Endothelial cell of umbilical vein (primary cell): ENCODE data around the gene SIM2. TPM values are rescaled to one million over a fixed set of nuclear protein-coding genes. Genes with fewer than 3 reads are reported as not detected.

Experiments used
- BruUV-seq: library from RNA; stranded (reverse); fragments of 400-500 nt; replicated peaks from 2 replicates; lab custom pipeline; 2021; lab: Mats Ljungman, UMichigan
- CTCF ChIA-PET: fragments of 300-600, 350-600 bp; sonication (Branson Sonifier 250); formaldehyde crosslinking; loops from one replicate; lab custom pipeline; 2021; ENCODE audit warnings: antibody characterized with exemption, inconsistent platforms; lab: Charles Lee
- POLR2A ChIA-PET: fragments of 300-600, 350-600 bp; sonication (Branson Sonifier 250); formaldehyde crosslinking; loops from one replicate; lab custom pipeline; 2021; ENCODE audit warnings: antibody characterized with exemption, inconsistent platforms; lab: Charles Lee
- DNase-seq: peaks from one replicate; pipeline ENCODE4 v3.0.0-alpha.2; 2011; ENCODE audit warnings: low read depth, low spot score
- FAIRE-seq: peaks from 2 replicates; lab custom pipeline; 2011; peaks lifted over from hg19 to GRCh38; lab: Jason Lieb, UNC
- H2AFZ ChIP-seq: 2 replicates; pipeline ENCODE4 v1.6.0; 2012; ENCODE audit warnings: low read depth, low read length, control low read depth, inconsistent platforms
- H3K27ac ChIP-seq: 2 replicates; pipeline ENCODE4 v1.5.1; 2011; ENCODE audit warnings: low read depth, mild to moderate bottlenecking, control low read depth, low read length, moderate library complexity; ENCODE audit not compliant: insufficient read depth
- H3K27me3 ChIP-seq, 2 experiments: 2 replicates each; pipeline versions ENCODE4 v1.6.0 to v1.6.1; 2011; ENCODE audit warnings: low read length in 2 of 2, mixed read lengths in 1 of 2; ENCODE audit not compliant: control insufficient read depth in 2 of 2, insufficient read depth in 2 of 2
- H3K36me3 ChIP-seq, 2 experiments: 2 replicates in 1 of 2; 3 replicates in 1 of 2; pipeline ENCODE4 v1.5.1; 2011; ENCODE audit warnings: low read length in 2 of 2, mild to moderate bottlenecking in 1 of 2, moderate library complexity in 1 of 2; ENCODE audit not compliant: control insufficient read depth in 2 of 2, insufficient read depth in 2 of 2; ENCODE audit errors: extremely low read depth in 1 of 2
- H3K4me1 ChIP-seq: 3 replicates; pipeline ENCODE4 v1.5.1; 2011; ENCODE audit warnings: mild to moderate bottlenecking, low read length; ENCODE audit not compliant: control insufficient read depth, insufficient read depth; ENCODE audit errors: extremely low read depth
- H3K4me2 ChIP-seq: 2 replicates; pipeline ENCODE4 v1.6.1; 2011; ENCODE audit warnings: low read length, control low read depth, mixed read lengths; ENCODE audit not compliant: insufficient read depth
- H3K4me3 ChIP-seq, 3 experiments: fragments of 200-600 bp in 1 of 3; sonication (generic), shearing (Covaris generic) in 1 of 3; replicated peaks in 1 of 3; 2 replicates each; pipeline ENCODE4 v1.5.1; 2011 to 2016; ENCODE audit warnings: control low read depth in 3 of 3, low read length in 3 of 3, mild to moderate bottlenecking in 2 of 3, inconsistent platforms in 1 of 3, low read depth in 1 of 3, moderate library complexity in 1 of 3; ENCODE audit not compliant: insufficient read depth in 1 of 3
- H3K79me2 ChIP-seq: 2 replicates; pipeline ENCODE4 v1.6.0; 2012; ENCODE audit warnings: low read length, inconsistent platforms; ENCODE audit not compliant: control insufficient read depth, insufficient read depth
- H3K9ac ChIP-seq: replicated peaks from 2 replicates; pipeline ENCODE3; 2011; ENCODE audit warnings: low read length, control low read depth; ENCODE audit not compliant: insufficient read depth; ENCODE audit errors: extremely low read depth
- H3K9me1 ChIP-seq: replicated peaks from 3 replicates; pipeline ENCODE4 v1.6.0; 2011; ENCODE audit warnings: mild to moderate bottlenecking, low read length; ENCODE audit not compliant: control insufficient read depth, insufficient read depth; ENCODE audit errors: extremely low read depth
- H3K9me3 ChIP-seq: replicated peaks from 2 replicates; pipeline ENCODE4 v1.5.1; 2012; ENCODE audit warnings: low read length, inconsistent platforms; ENCODE audit not compliant: control insufficient read depth, insufficient read depth
- H4K20me1 ChIP-seq: replicated peaks from 2 replicates; pipeline ENCODE3; 2011; ENCODE audit warnings: mild to moderate bottlenecking, low read length; ENCODE audit not compliant: control insufficient read depth, insufficient read depth; ENCODE audit errors: extremely low read depth
- CTCF ChIP-seq, 2 donors: IDR thresholded peaks; 1 replicate in 1 of 2; 2 replicates in 1 of 2; pipeline ENCODE4 v1.5.1; 2011; ENCODE audit warnings: low read length in 2 of 2, mild to moderate bottlenecking in 2 of 2, moderate library complexity in 2 of 2, control low read depth in 1 of 2, inconsistent platforms in 1 of 2, low read depth in 1 of 2; ENCODE audit not compliant: insufficient read depth in 1 of 2; ENCODE audit errors: extremely low read depth in 1 of 2
- EZH2 ChIP-seq: IDR thresholded peaks from 2 replicates; pipeline ENCODE4 v1.6.1; 2012; ENCODE audit warnings: borderline replicate concordance, low read depth, mild to moderate bottlenecking, moderate library complexity, low read length, inconsistent platforms; ENCODE audit not compliant: severe bottlenecking
- FOS ChIP-seq: IDR thresholded peaks from 2 replicates; pipeline ENCODE4 v1.6.1; 2011; ENCODE audit warnings: mild to moderate bottlenecking, low read length, moderate library complexity, borderline replicate concordance; ENCODE audit not compliant: insufficient read depth
- GATA2 ChIP-seq: IDR thresholded peaks from 2 replicates; pipeline ENCODE4 v1.7.0; 2011; ENCODE audit warnings: low read depth, mild to moderate bottlenecking, moderate library complexity, mixed read lengths, low read length; ENCODE audit not compliant: insufficient read length, insufficient read depth
- JUN ChIP-seq: IDR thresholded peaks from 2 replicates; pipeline ENCODE4 v1.6.1; 2011; ENCODE audit warnings: borderline replicate concordance, low read depth; ENCODE audit not compliant: insufficient read length, insufficient read depth
- MAX ChIP-seq: IDR thresholded peaks from 2 replicates; pipeline ENCODE4 v1.6.1; 2011; ENCODE audit not compliant: insufficient read depth, insufficient read length
- MYC ChIP-seq: IDR thresholded peaks from one replicate; pipeline ENCODE4 v1.6.1; 2011; ENCODE audit warnings: mild to moderate bottlenecking, low read depth, low read length
- POLR2A ChIP-seq: IDR thresholded peaks from 2 replicates; pipeline ENCODE4 v1.6.1; 2012; ENCODE audit warnings: low read depth, mild to moderate bottlenecking, control low read depth, low read length
- POLR2AphosphoS5 ChIP-seq: IDR thresholded peaks from 2 replicates; pipeline ENCODE4 v1.6.1; 2012; ENCODE audit warnings: low read depth, mild to moderate bottlenecking, control low read depth, low read length, moderate library complexity; ENCODE audit not compliant: insufficient read depth
- dilution Hi-C: fragments of 300-500 bp; cut with MboI; formaldehyde crosslinking; loops from one replicate; pipeline ENCODE4 v1.15.0; 2019; ENCODE audit warnings: low sequenced_read_pairs; ENCODE audit not compliant: extremely low pct_ligation_motif_present
- intact Hi-C: fragments of 100-400 bp; cut with micrococcal nuclease; formaldehyde crosslinking; loops from one replicate; pipeline ENCODE4 v1.10.0; 2022
- polyA plus RNA-seq, 4 experiments: library from polyadenylated mRNA; depleted of rRNA in 3 of 4; stranded (reverse) in 3 of 4; unstranded in 1 of 4; fragments of >200 nt; gene quantifications; 2 replicates each; pipeline versions ENCODE4 v1.2.1 to v1.2.3, GENCODE V29; 2011 to 2012; ENCODE audit warnings: missing spikeins in 1 of 4
- total RNA-seq: library from RNA; stranded (reverse); gene quantifications from 2 replicates; pipeline ENCODE4 v1.2.3, GENCODE V29; 2021

The SIM2 gene
- total and polyA plus RNA-seq, 2 donors (not counting 3 experiments of a cell fraction or from before 2014, with no cell fraction given), result not detected

GRCh38 chr21:36706482-36706852 lies 7.6 kb downstream of the SIM2 start:
- no peak overlapping the region for H3K27ac ChIP-seq
- no peak for TF ChIP-seq EZH2
- TF ChIP-seq POLR2A, result no peak
- TF ChIP-seq CTCF (IDR thresholded peaks at IDR 0.05; ENCODE audit: extremely low read depth in 1 of 2, insufficient read depth in 1 of 2, low read depth in 1 of 2, low read length in 2 of 2), result no peak
- no peak for TF ChIP-seq MYC
- TF ChIP-seq JUN, result no peak
- TF ChIP-seq FOS, result no peak
- no peak for TF ChIP-seq MAX
- no peak for TF ChIP-seq POLR2AphosphoS5
- TF ChIP-seq GATA2, result no peak
- FAIRE-seq (no peak), DNase-seq (no peak)
- ChIA-PET POLR2A (no interaction called here), CTCF (interaction anchor here (1.5 to 2.1 kb wide), 2 partner anchors 76 to 211 kb away, joined by 5 to 6 read pairs; no protein-coding TSS in a partner anchor)
- BruUV-seq, result no TSS peak
- dilution Hi-C loops, result no loop called here
- no peaks in the 10 kb centered on the region for H3K79me2 ChIP-seq
- H3K4me2 ChIP-seq, result no peak overlapping the region
- intact Hi-C loops, result loop anchor here (5.0 kb wide), 1 partner anchor 284 kb away; no protein-coding TSS in a partner anchor
- H3K4me3 ChIP-seq, result no peak overlapping the region
- peaks cover 96 to 100% of the 10 kb centered on the region in 2 experiments for H3K27me3 ChIP-seq
- H3K9ac ChIP-seq, result no peak overlapping the region
- no peaks in the 10 kb centered on the region for H3K9me1 ChIP-seq
- no peaks in the 10 kb centered on the region for H3K9me3 ChIP-seq
- peaks cover 2% of the 10 kb centered on the region for H3K4me1 ChIP-seq
- H4K20me1 ChIP-seq, result no peaks in the 10 kb centered on the region
- H2AFZ ChIP-seq, result no peak overlapping the region
- no peaks in the 10 kb centered on the region for H3K36me3 ChIP-seq
